Breast epithelium (tissue), 3 donors: ENCODE data around the gene BICC1.

Experiments used
- CTCF ChIP-seq, 3 donors: fragments of 450-650 bp; IDR thresholded peaks; one replicate each; pipeline ENCODE4 v1.5.1; 2016 to 2017; ENCODE audit warnings: antibody characterized with exemption in 3 of 3, mild to moderate bottlenecking in 3 of 3, moderate library complexity in 3 of 3
- POLR2A ChIP-seq: fragments of 450-650 bp; IDR thresholded peaks from one replicate; pipeline ENCODE4 v1.6.1; 2016; ENCODE audit warnings: antibody characterized with exemption, mild to moderate bottlenecking, moderate library complexity
- POLR2AphosphoS5 ChIP-seq, 3 donors: sonication (generic); formaldehyde crosslinking; IDR thresholded peaks; one replicate each; pipeline ENCODE4 v1.6.1; 2017; ENCODE audit warnings: antibody characterized with exemption in 3 of 3

GRCh38 chr10:58547963-58548362 lies 35.3 kb downstream of the BICC1 start:
- TF ChIP-seq CTCF (IDR thresholded peaks at IDR 0.05) (no peak), POLR2A (no peak), POLR2AphosphoS5 (IDR thresholded peaks at IDR 0.05) (no peak)
